Measurements from ENCODE around the gene REC114.

The REC114 gene

GRCh38 chr15:73530649-73531048 is 87.7 kb downstream of the REC114 start:
- Histone ChIP-seq H3K27me3 (peaks cover 33% of the 10 kb centered on the region), H3K36me3 (no peaks in the 10 kb centered on the region), H3K4me3 (ENCODE audit: low read depth in 1 of 2, low read length in 1 of 2) (no peak overlapping the region), H3K9me3 (no peaks in the 10 kb centered on the region), H3K4me1 (ENCODE audit: control insufficient read depth in 1 of 2, insufficient read depth in 1 of 2, low read depth in 1 of 2, low read length in 1 of 2) (no peaks in the 10 kb centered on the region), H3K27ac (no peak overlapping the region)
- TF ChIP-seq CTCF (IDR thresholded peaks at IDR 0.05): no peak

- Histone ChIP-seq H3K4me3 (ENCODE audit: low read depth in 1 of 2, low read length in 1 of 2) (no peak overlapping the region), H3K27me3 (peaks cover 20% of the 10 kb centered on the region), H3K27ac (no peak overlapping the region), H3K9me3 (no peaks in the 10 kb centered on the region), H3K36me3 (no peaks in the 10 kb centered on the region), H3K4me1 (ENCODE audit: control insufficient read depth in 1 of 2, insufficient read depth in 1 of 2, low read depth in 1 of 2, low read length in 1 of 2) (no peaks in the 10 kb centered on the region)
- no peak for TF ChIP-seq CTCF (IDR thresholded peaks at IDR 0.05)
Measured at GRCh38 chr15:73538123-73538522, 95.2 kb downstream of the REC114 start.

- no peak overlapping the region for H3K27ac ChIP-seq
- H3K27me3 ChIP-seq: peaks cover 20% of the 10 kb centered on the region
- no peaks in the 10 kb centered on the region for H3K9me3 ChIP-seq
- no peaks in the 10 kb centered on the region for H3K36me3 ChIP-seq
- no peak for TF ChIP-seq CTCF (IDR thresholded peaks at IDR 0.05)
- H3K4me3 ChIP-seq (ENCODE audit: low read depth in 1 of 2, low read length in 1 of 2): no peak overlapping the region
- H3K4me1 ChIP-seq (ENCODE audit: control insufficient read depth in 1 of 2, insufficient read depth in 1 of 2, low read depth in 1 of 2, low read length in 1 of 2): no peaks in the 10 kb centered on the region
Measured at GRCh38 chr15:73538563-73539211, 95.7 kb downstream of the REC114 start.

- Histone ChIP-seq H3K36me3 (no peaks in the 10 kb centered on the region), H3K9me3 (no peaks in the 10 kb centered on the region), H3K4me1 (ENCODE audit: control insufficient read depth in 1 of 2, insufficient read depth in 1 of 2, low read depth in 1 of 2, low read length in 1 of 2) (no peaks in the 10 kb centered on the region), H3K27me3 (peaks cover 20% of the 10 kb centered on the region), H3K27ac (no peak overlapping the region), H3K4me3 (ENCODE audit: low read depth in 1 of 2, low read length in 1 of 2) (no peak overlapping the region)
- no peak for TF ChIP-seq CTCF (IDR thresholded peaks at IDR 0.05)
Measured at GRCh38 chr15:73539212-73540128, 96.5 kb downstream of the REC114 start.

- Histone ChIP-seq H3K4me3 (ENCODE audit: low read depth in 1 of 2, low read length in 1 of 2) (no peak overlapping the region), H3K27ac (no peak overlapping the region), H3K36me3 (no peaks in the 10 kb centered on the region), H3K4me1 (ENCODE audit: control insufficient read depth in 1 of 2, insufficient read depth in 1 of 2, low read depth in 1 of 2, low read length in 1 of 2) (no peaks in the 10 kb centered on the region), H3K27me3 (peaks cover 20% of the 10 kb centered on the region), H3K9me3 (no peaks in the 10 kb centered on the region)
- no peak for TF ChIP-seq CTCF (IDR thresholded peaks at IDR 0.05)
Measured at GRCh38 chr15:73540161-73540560, 97.2 kb downstream of the REC114 start.

All from neutrophil (primary cell).